Measurements from ENCODE around the gene AGER. TPM values are rescaled to one million over a fixed set of nuclear protein-coding genes. Genes with fewer than 3 reads are reported as not detected.

AGER gene
- total and polyA plus RNA-seq, 9 of the 15 experiments (the other 6 are each of a cell fraction or from before 2014, with no cell fraction given): 1.2 to 11.5 (median 4.1) TPM

DNA sequence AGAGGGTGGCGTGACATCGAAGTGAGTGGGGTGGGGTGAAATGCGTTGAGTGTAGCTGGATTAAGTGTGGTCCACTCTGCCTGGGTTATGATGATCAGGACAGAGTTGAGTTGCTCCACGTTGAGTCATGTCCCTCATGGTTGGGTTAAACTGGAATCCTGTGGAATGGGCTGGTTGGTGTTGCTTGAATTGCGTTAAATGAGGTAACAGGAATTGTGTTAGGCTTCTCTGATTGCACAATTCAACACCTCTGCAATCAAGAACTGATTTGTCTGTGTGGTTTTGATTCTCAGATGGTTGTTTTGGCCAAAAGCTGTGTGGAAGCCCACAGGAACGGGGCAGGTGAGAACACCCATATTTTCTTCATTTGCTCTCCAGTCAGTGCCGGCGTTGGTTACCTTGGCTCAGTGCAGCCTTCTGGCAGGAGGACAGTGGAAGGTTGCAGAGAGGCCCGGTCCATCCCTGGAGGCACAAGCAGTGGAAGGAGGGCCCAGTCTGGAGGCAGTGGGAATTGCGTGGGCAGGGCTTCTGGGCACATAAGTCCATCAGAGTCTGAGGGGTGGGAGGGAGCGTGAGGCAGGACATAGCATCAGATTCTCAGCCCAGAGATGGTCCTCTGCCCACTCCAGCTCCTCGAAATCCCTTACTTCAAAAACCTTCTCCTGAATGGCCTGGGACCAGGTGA lies 28.2 kb upstream of the AGER start:
- Histone ChIP-seq H3K4me1 (replicated peaks in 1 of 2; ENCODE audit: control insufficient read depth in 2 of 2, insufficient read depth in 2 of 2, low read length in 2 of 2) (peaks cover 10 to 13% of the 10 kb centered on the region in 2 experiments; a peak in 4 of 5 replicates), H3K79me2 (ENCODE audit: control insufficient read depth, insufficient read depth, low read length) (no peaks in the 10 kb centered on the region), H2AFZ (ENCODE audit: low read depth, low read length) (peak overlapping the region; percentile 8; the same call in 1 of the 2 replicates), H3K27ac (ENCODE audit: extremely low read depth, low read depth, low read length) (no peak overlapping the region), H3K9me1 (ENCODE audit: control insufficient read depth, insufficient read depth, low read length) (no peaks in the 10 kb centered on the region), H3K27me3 (ENCODE audit: control insufficient read depth in 2 of 2, insufficient read depth in 2 of 2, low read length in 2 of 2) (peaks cover 0 to 14% of the 10 kb centered on the region in 2 experiments; a peak in 2 of 5 replicates), H3K9me3 (replicated peaks; ENCODE audit: control insufficient read depth, insufficient read depth, low read depth, low read length) (no peaks in the 10 kb centered on the region), H3K36me3 (ENCODE audit: control insufficient read depth, insufficient read depth, low read length) (no peaks in the 10 kb centered on the region), H3K9ac (ENCODE audit: insufficient read depth in 1 of 2, low read depth in 2 of 2, low read length in 2 of 2) (no peak overlapping the region), H3K4me2 (ENCODE audit: insufficient read depth, low read length) (no peak overlapping the region), H4K20me1 (replicated peaks; ENCODE audit: control insufficient read depth, insufficient read depth, low read length) (no peaks in the 10 kb centered on the region), H3K4me3 (no peak overlapping the region)
- FAIRE-seq: peak; percentile 65
- in situ Hi-C loops (cut with MboI): no loop called here
- intact Hi-C loops (cut with micrococcal nuclease): no loop called here
- peak; percentile 15; the same call in 1 of the 3 replicates for ATAC-seq
- no peak for DNase-seq (ENCODE audit: extremely low read depth in 1 of 4, low spot score in 3 of 4)
- CTCF ChIA-PET (ENCODE audit: low intra/inter-chr PET ratio): no interaction called here
- no TSS peak for BruUV-seq (replicated peaks)
- WGBS (ENCODE audit: insufficient coverage, low coverage, missing lambda C conversion rate): 22% methylated on average over 12 of the region's 12 CpGs
- POLR2A ChIA-PET: interaction anchor here (2.6 kb wide), 1 partner anchor 16 kb away, joined by 9 read pairs; no protein-coding TSS in a partner anchor
- peak; percentile 62 to 75; a peak in 2 of 4 replicates for TF ChIP-seq TRIM24 (IDR thresholded peaks at IDR 0.05)
- no peak for TF ChIP-seq ZNF780A (CRISPR knock-in tag; IDR thresholded peaks at IDR 0.05)
- peak; percentile 87 for TF ChIP-seq CEBPB (tag; IDR thresholded peaks at IDR 0.05)
- TF ChIP-seq SMAD2 (IDR thresholded peaks at IDR 0.05; ENCODE audit: low read depth, low read length): no peak
- TF ChIP-seq, protein P1, sequence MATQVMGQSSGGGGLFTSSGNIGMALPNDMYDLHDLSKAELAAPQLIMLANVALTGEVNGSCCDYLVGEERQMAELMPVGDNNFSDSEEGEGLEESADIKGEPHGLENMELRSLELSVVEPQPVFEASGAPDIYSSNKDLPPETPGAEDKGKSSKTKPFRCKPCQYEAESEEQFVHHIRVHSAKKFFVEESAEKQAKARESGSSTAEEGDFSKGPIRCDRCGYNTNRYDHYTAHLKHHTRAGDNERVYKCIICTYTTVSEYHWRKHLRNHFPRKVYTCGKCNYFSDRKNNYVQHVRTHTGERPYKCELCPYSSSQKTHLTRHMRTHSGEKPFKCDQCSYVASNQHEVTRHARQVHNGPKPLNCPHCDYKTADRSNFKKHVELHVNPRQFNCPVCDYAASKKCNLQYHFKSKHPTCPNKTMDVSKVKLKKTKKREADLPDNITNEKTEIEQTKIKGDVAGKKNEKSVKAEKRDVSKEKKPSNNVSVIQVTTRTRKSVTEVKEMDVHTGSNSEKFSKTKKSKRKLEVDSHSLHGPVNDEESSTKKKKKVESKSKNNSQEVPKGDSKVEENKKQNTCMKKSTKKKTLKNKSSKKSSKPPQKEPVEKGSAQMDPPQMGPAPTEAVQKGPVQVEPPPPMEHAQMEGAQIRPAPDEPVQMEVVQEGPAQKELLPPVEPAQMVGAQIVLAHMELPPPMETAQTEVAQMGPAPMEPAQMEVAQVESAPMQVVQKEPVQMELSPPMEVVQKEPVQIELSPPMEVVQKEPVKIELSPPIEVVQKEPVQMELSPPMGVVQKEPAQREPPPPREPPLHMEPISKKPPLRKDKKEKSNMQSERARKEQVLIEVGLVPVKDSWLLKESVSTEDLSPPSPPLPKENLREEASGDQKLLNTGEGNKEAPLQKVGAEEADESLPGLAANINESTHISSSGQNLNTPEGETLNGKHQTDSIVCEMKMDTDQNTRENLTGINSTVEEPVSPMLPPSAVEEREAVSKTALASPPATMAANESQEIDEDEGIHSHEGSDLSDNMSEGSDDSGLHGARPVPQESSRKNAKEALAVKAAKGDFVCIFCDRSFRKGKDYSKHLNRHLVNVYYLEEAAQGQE (IDR thresholded peaks at IDR 0.05; ENCODE audit: borderline replicate concordance): peak; percentile 51
- TF ChIP-seq, protein P1 (CRISPR knock-in tag; IDR thresholded peaks at IDR 0.05; ENCODE audit: low read depth): no peak
- no peak for TF ChIP-seq ZNF324 (CRISPR knock-in tag; IDR thresholded peaks at IDR 0.05)
- no peak for TF ChIP-seq SAP30 (IDR thresholded peaks at IDR 0.05; ENCODE audit: borderline replicate concordance, insufficient read depth, low read depth, low read length, poor library complexity, severe bottlenecking)
- peak; percentile 6; the same call in 1 of the 2 replicates for TF ChIP-seq ZNF175 (CRISPR knock-in tag; IDR thresholded peaks at IDR 0.05; ENCODE audit: low read depth)
- 0 out of 4 replicates have a peak, but pooled peaks of 1 of the 2 experiments have one; percentile 6 for TF ChIP-seq NRF1 (conservative IDR thresholded peaks at IDR 0.05 in 1 of 2, IDR thresholded peaks at IDR 0.05 in 1 of 2)
- no peak for TF ChIP-seq POLR3G (IDR thresholded peaks at IDR 0.05; ENCODE audit: extremely low read depth, insufficient read length, insufficient replicate concordance)
- no peak for TF ChIP-seq RBFOX2 (IDR thresholded peaks at IDR 0.05; ENCODE audit: low read depth, low read length)
- no peak for TF ChIP-seq ZNF384 (IDR thresholded peaks at IDR 0.05; ENCODE audit: low read depth, low read length)
- TF ChIP-seq CEBPG (CRISPR knock-in tag; IDR thresholded peaks at IDR 0.05): peak; percentile 69
- TF ChIP-seq CEBPG (tag; conservative IDR thresholded peaks at IDR 0.05 in 1 of 2, IDR thresholded peaks at IDR 0.05 in 1 of 2): peak; percentile 67 to 92
